ENCODE measurements around the gene MEF2A.

- TF ChIP-seq POLR2A (IDR thresholded peaks at IDR 0.05; ENCODE audit: low read length): no peak
- TF ChIP-seq GATA1 (IDR thresholded peaks at IDR 0.05; ENCODE audit: low read depth, low read length): no peak
Observed at GRCh38 chr15:99728916-99729315, 163.1 kb downstream of the MEF2A start.

Data from erythroblast (primary cell).